Naive thymus-derived CD4-positive, alpha-beta T cell (primary cell): ENCODE results near the gene OPA3. TPM values are rescaled to one million over a fixed set of nuclear protein-coding genes. Genes with fewer than 3 reads are reported as not detected.

Experiments
- ATAC-seq: fragments of 150-1000 bp; cut with Tn5 transposase; 2 replicates; pipeline ENCODE4 v1.10.0; 2021; ENCODE audit warnings: mild to moderate bottlenecking, moderate library complexity
- CTCF ChIA-PET: fragments of 350-600 bp; sonication (Branson Sonifier 250); formaldehyde crosslinking; loops from one replicate; lab custom pipeline; 2021; ENCODE audit warnings: antibody characterized with exemption; lab: Charles Lee
- POLR2A ChIA-PET: fragments of 350-600 bp; sonication (Branson Sonifier 250); formaldehyde crosslinking; loops from one replicate; lab custom pipeline; 2021; ENCODE audit warnings: antibody characterized with exemption, inconsistent platforms; lab: Charles Lee
- DNase-seq, 9 donors: peaks; one replicate each; pipeline versions ENCODE4 v3.0.0 to v3.0.0-alpha.2; 2020 to 2022; ENCODE audit warnings: mixed read lengths in 1 of 9
- H3K27ac ChIP-seq: one replicate; pipeline ENCODE4 v1.7.0; 2013; ENCODE audit warnings: mild to moderate bottlenecking, low read depth, low read length, moderate library complexity
- H3K27me3 ChIP-seq, 2 donors: one replicate each; pipeline ENCODE4 v1.7.0; 2013; ENCODE audit warnings: low read length in 2 of 2, mild to moderate bottlenecking in 2 of 2, moderate library complexity in 2 of 2; ENCODE audit not compliant: control insufficient read depth in 2 of 2, insufficient read depth in 2 of 2
- H3K36me3 ChIP-seq, 3 experiments: 1 replicate in 2 of 3; 2 replicates in 1 of 3; pipeline ENCODE4 v1.7.0; 2013; ENCODE audit warnings: low read length in 3 of 3, mild to moderate bottlenecking in 3 of 3, moderate library complexity in 1 of 3; ENCODE audit not compliant: insufficient read depth in 3 of 3, control insufficient read depth in 2 of 3
- H3K4me1 ChIP-seq, 2 donors: one replicate each; pipeline ENCODE4 v1.7.0; 2013; ENCODE audit warnings: low read length in 2 of 2, mild to moderate bottlenecking in 2 of 2, moderate library complexity in 1 of 2; ENCODE audit not compliant: control insufficient read depth in 2 of 2, insufficient read depth in 2 of 2
- H3K4me3 ChIP-seq: 2 replicates; pipeline ENCODE4 v1.7.0; 2013; ENCODE audit warnings: mild to moderate bottlenecking, low read length
- H3K9me3 ChIP-seq, 3 experiments: 1 replicate in 2 of 3; 2 replicates in 1 of 3; pipeline ENCODE4 v1.7.0; 2013; ENCODE audit warnings: low read length in 3 of 3; ENCODE audit not compliant: control insufficient read depth in 2 of 3
- H3K27ac Mint-ChIP-seq, 9 donors: one replicate each; pipeline ENCODE4 v1.8.0; 2020 to 2022; ENCODE audit warnings: mixed read lengths in 9 of 9, mild to moderate bottlenecking in 8 of 9, moderate library complexity in 5 of 9, inconsistent platforms in 2 of 9
- H3K27me3 Mint-ChIP-seq, 5 donors: one replicate each; pipeline ENCODE4 v1.8.0; 2021 to 2022; ENCODE audit warnings: mixed read lengths in 5 of 5, mild to moderate bottlenecking in 1 of 5
- H3K36me3 Mint-ChIP-seq, 5 donors: one replicate each; pipeline ENCODE4 v1.8.0; 2020 to 2022; ENCODE audit warnings: mixed read lengths in 5 of 5, mild to moderate bottlenecking in 3 of 5, inconsistent platforms in 1 of 5
- H3K4me1 Mint-ChIP-seq, 7 donors: one replicate each; pipeline ENCODE4 v1.8.0; 2020 to 2022; ENCODE audit warnings: mixed read lengths in 7 of 7, mild to moderate bottlenecking in 3 of 7, inconsistent platforms in 1 of 7
- H3K4me3 Mint-ChIP-seq, 10 donors: one replicate each; pipeline ENCODE4 v1.8.0; 2020 to 2022; ENCODE audit warnings: mild to moderate bottlenecking in 10 of 10, mixed read lengths in 10 of 10, moderate library complexity in 6 of 10, inconsistent platforms in 2 of 10
- H3K9me3 Mint-ChIP-seq, 11 donors: one replicate each; pipeline ENCODE4 v1.8.0; 2020 to 2022; ENCODE audit warnings: mixed read lengths in 11 of 11, mild to moderate bottlenecking in 4 of 11, inconsistent platforms in 1 of 11, moderate library complexity in 1 of 11
- intact Hi-C, 2 donors: fragments of 100-400 bp; cut with micrococcal nuclease; formaldehyde crosslinking; loops; one replicate each; pipeline ENCODE4 v1.15.1; 2023
- polyA plus RNA-seq, 2 donors: library from polyadenylated mRNA; unstranded; fragments of 300-500 nt; fragmentation: Illumina TruSeq; gene quantifications; one replicate each; pipeline ENCODE4 v1.2.3, GENCODE V29; 2021
- total RNA-seq, 6 experiments: library from RNA in 5 of 6; stranded (reverse) in 5 of 6; gene quantifications; 1 replicate in 5 of 6; 2 replicates in 1 of 6; pipeline ENCODE4 v1.2.3 and lab custom pipeline; 2021 to 2026

The OPA3 gene
- total and polyA plus RNA-seq, 7 experiments from 2014 or later: 7.8 to 26.1 (median 9.1) TPM

GRCh38 chr19:45496349-45496953, 88.2 kb downstream of the OPA3 start:
- Mint-ChIP-seq H3K9me3 (peaks cover 0 to 1% (median 0%) of the 10 kb centered on the region in 11 donors), H3K27me3 (peaks cover 12 to 37% (median 19%) of the 10 kb centered on the region in 5 donors), H3K36me3 (peaks cover 0 to 8% (median 4%) of the 10 kb centered on the region in 5 donors), H3K4me1 (peaks cover 28 to 52% (median 48%) of the 10 kb centered on the region in 7 donors), H3K27ac (peak overlapping the region in 4 of 9 donors; percentile 12 to 87 (median 48)), H3K4me3 (peak overlapping the region; percentile 72 to 97 (median 77))
- ATAC-seq (peak; percentile 33), DNase-seq (peak in 7 of 9 donors; percentile 44 to 75 (median 55))
- no peaks in the 10 kb centered on the region for H3K36me3 ChIP-seq
- no peaks in the 10 kb centered on the region for H3K27me3 ChIP-seq
- ChIA-PET CTCF (interaction anchor here (0.7 to 2.4 kb wide), 5 partner anchors 11 to 145 kb away, joined by 3 to 11 read pairs (median 9); no protein-coding TSS in a partner anchor), POLR2A (interaction anchor here (0.6 to 1.3 kb wide), 8 partner anchors 9 to 408 kb away, joined by 3 to 5 read pairs (median 4); partner anchors contain the start of genes FOSB and OPA3)
- no peak overlapping the region for H3K27ac ChIP-seq
- H3K4me3 ChIP-seq: peak overlapping the region; percentile 65
- intact Hi-C loops: loop anchor here in 1 of 2 donors (5.0 kb wide), 1 partner anchor 494 kb away; the partner anchor contains the start of gene RELB
- H3K4me1 ChIP-seq: peaks cover 28 to 38% of the 10 kb centered on the region in 2 donors
- H3K9me3 ChIP-seq: no peaks in the 10 kb centered on the region

- intact Hi-C loops: loop anchor here in 1 of 2 donors (5.0 kb wide), 1 partner anchor 493 kb away; the partner anchor contains the start of gene RELB
- H3K9me3 Mint-ChIP-seq: peaks cover 0 to 1% (median 0%) of the 10 kb centered on the region in 11 donors
- no peaks in the 10 kb centered on the region for H3K36me3 ChIP-seq
- no peak overlapping the region for H3K27ac ChIP-seq
- H3K4me3 ChIP-seq: no peak overlapping the region
- no peaks in the 10 kb centered on the region for H3K27me3 ChIP-seq
- H3K36me3 Mint-ChIP-seq: peaks cover 0 to 4% (median 0%) of the 10 kb centered on the region in 5 donors
- CTCF ChIA-PET: interaction anchor here (1.5 to 2.4 kb wide), 6 partner anchors 10 to 146 kb away, joined by 4 to 11 read pairs (median 8); no protein-coding TSS in a partner anchor
- peaks cover 28 to 38% of the 10 kb centered on the region in 2 donors for H3K4me1 ChIP-seq
- peaks cover 28 to 47% (median 39%) of the 10 kb centered on the region in 7 donors for H3K4me1 Mint-ChIP-seq
- H3K27ac Mint-ChIP-seq: peak overlapping the region in 1 of 9 donors; percentile 62
- no peak for DNase-seq
- no peak for ATAC-seq
- H3K9me3 ChIP-seq: no peaks in the 10 kb centered on the region
- H3K4me3 Mint-ChIP-seq: peak overlapping the region; percentile 63 to 92 (median 76)
- POLR2A ChIA-PET: no interaction called here
- H3K27me3 Mint-ChIP-seq: peaks cover 12 to 33% (median 19%) of the 10 kb centered on the region in 5 donors
Measured at GRCh38 chr19:45495178-45495577, 89.4 kb downstream of the OPA3 start.

GRCh38 chr19:45494261-45494916, 90.2 kb downstream of the OPA3 start:
- ATAC-seq (no peak), DNase-seq (no peak)
- peaks cover 12 to 29% (median 19%) of the 10 kb centered on the region in 5 donors for H3K27me3 Mint-ChIP-seq
- no peaks in the 10 kb centered on the region for H3K36me3 ChIP-seq
- H3K4me3 ChIP-seq: no peak overlapping the region
- H3K4me3 Mint-ChIP-seq: peak overlapping the region in 2 of 10 donors; percentile 25 to 37
- ChIA-PET POLR2A (no interaction called here), CTCF (interaction anchor here (0.5 to 2.4 kb wide), 7 partner anchors 9 to 147 kb away, joined by 3 to 11 read pairs (median 5); no protein-coding TSS in a partner anchor)
- peaks cover 22 to 43% (median 35%) of the 10 kb centered on the region in 7 donors for H3K4me1 Mint-ChIP-seq
- H3K27ac ChIP-seq: no peak overlapping the region
- no peak overlapping the region for H3K27ac Mint-ChIP-seq
- peaks cover 28 to 33% of the 10 kb centered on the region in 2 donors for H3K4me1 ChIP-seq
- H3K9me3 Mint-ChIP-seq: peaks cover 0 to 1% (median 0%) of the 10 kb centered on the region in 11 donors
- H3K9me3 ChIP-seq: no peaks in the 10 kb centered on the region
- no peaks in the 10 kb centered on the region for H3K27me3 ChIP-seq
- intact Hi-C loops: no loop called here
- peaks cover 0 to 2% (median 0%) of the 10 kb centered on the region in 5 donors for H3K36me3 Mint-ChIP-seq

GRCh38 chr19:45492627-45493470, 91.8 kb downstream of the OPA3 start:
- no peaks in the 10 kb centered on the region for H3K9me3 ChIP-seq
- no peaks in the 10 kb centered on the region for H3K36me3 Mint-ChIP-seq
- H3K27me3 Mint-ChIP-seq: peaks cover 12 to 22% (median 19%) of the 10 kb centered on the region in 5 donors
- H3K27me3 ChIP-seq: no peaks in the 10 kb centered on the region
- H3K4me1 ChIP-seq: peaks cover 13 to 21% of the 10 kb centered on the region in 2 donors
- peaks cover 15 to 33% (median 27%) of the 10 kb centered on the region in 7 donors for H3K4me1 Mint-ChIP-seq
- CTCF ChIA-PET: no interaction called here
- H3K27ac Mint-ChIP-seq: peak overlapping the region in 2 of 9 donors; percentile 43 to 72
- peaks cover 0 to 1% (median 0%) of the 10 kb centered on the region in 11 donors for H3K9me3 Mint-ChIP-seq
- peak in 1 of 9 donors; percentile 42 for DNase-seq
- H3K4me3 ChIP-seq: no peak overlapping the region
- no peak overlapping the region for H3K27ac ChIP-seq
- intact Hi-C loops: loop anchor here (1.0 to 2.0 kb wide), 3 partner anchors 14 to 150 kb away; partner anchors contain the start of gene VASP (in 1 of the 2)
- POLR2A ChIA-PET: no interaction called here
- ATAC-seq: no peak
- peak overlapping the region in 5 of 10 donors; percentile 13 to 76 (median 45) for H3K4me3 Mint-ChIP-seq
- no peaks in the 10 kb centered on the region for H3K36me3 ChIP-seq

GRCh38 chr19:45492137-45492626, 92.4 kb downstream of the OPA3 start:
- POLR2A ChIA-PET: no interaction called here
- ATAC-seq: no peak
- no peaks in the 10 kb centered on the region for H3K36me3 Mint-ChIP-seq
- no peaks in the 10 kb centered on the region for H3K9me3 ChIP-seq
- H3K9me3 Mint-ChIP-seq: peaks cover 0 to 1% (median 0%) of the 10 kb centered on the region in 11 donors
- peak overlapping the region in 2 of 10 donors; percentile 61 to 76 for H3K4me3 Mint-ChIP-seq
- DNase-seq: no peak
- peaks cover 9 to 17% of the 10 kb centered on the region in 2 donors for H3K4me1 ChIP-seq
- H3K4me1 Mint-ChIP-seq: peaks cover 12 to 27% (median 22%) of the 10 kb centered on the region in 7 donors
- CTCF ChIA-PET: no interaction called here
- intact Hi-C loops: loop anchor here in 1 of 2 donors (2.0 kb wide), 1 partner anchor 15 kb away; the partner anchor contains the start of gene VASP
- H3K36me3 ChIP-seq: no peaks in the 10 kb centered on the region
- H3K4me3 ChIP-seq: no peak overlapping the region
- H3K27me3 Mint-ChIP-seq: peaks cover 12 to 22% (median 18%) of the 10 kb centered on the region in 5 donors
- H3K27ac Mint-ChIP-seq: peak overlapping the region in 1 of 9 donors; percentile 9
- H3K27ac ChIP-seq: no peak overlapping the region
- no peaks in the 10 kb centered on the region for H3K27me3 ChIP-seq
